Astrocyte (in vitro differentiated cells and primary cell): Measurements from ENCODE around the gene PRKAR1A. TPM values are rescaled to one million over a fixed set of nuclear protein-coding genes. Genes with fewer than 3 reads are reported as not detected.

Source experiments
- DNase-seq: peaks from one replicate; pipeline ENCODE4 v3.0.0-alpha.2; 2010; ENCODE audit warnings: low read depth
- FAIRE-seq: peaks from 2 replicates; lab custom pipeline; 2011; peaks lifted over from hg19 to GRCh38; lab: Jason Lieb, UNC
- H2AFZ ChIP-seq: 2 replicates; pipeline ENCODE4 v1.6.0; 2012; ENCODE audit warnings: low read depth, low read length, inconsistent platforms
- H3K27ac ChIP-seq: 2 replicates; pipeline ENCODE4 v1.5.1; 2011; ENCODE audit warnings: low read depth, low read length, inconsistent platforms
- H3K27me3 ChIP-seq: 2 replicates; pipeline ENCODE4 v1.6.0; 2011; ENCODE audit warnings: low read length, inconsistent platforms; ENCODE audit not compliant: insufficient read depth
- H3K36me3 ChIP-seq: 2 replicates; pipeline ENCODE4 v1.5.1; 2011; ENCODE audit warnings: low read length, inconsistent platforms; ENCODE audit not compliant: insufficient read depth
- H3K4me1 ChIP-seq: 2 replicates; pipeline ENCODE4 v1.5.1; 2011; ENCODE audit warnings: low read length, inconsistent platforms; ENCODE audit not compliant: insufficient read depth
- H3K4me2 ChIP-seq: 2 replicates; pipeline ENCODE4 v1.6.0; 2012; ENCODE audit warnings: low read length, inconsistent platforms
- H3K4me3 ChIP-seq: 2 replicates; pipeline ENCODE4 v1.5.1; 2011; ENCODE audit warnings: low read depth, mild to moderate bottlenecking, low read length, inconsistent platforms; ENCODE audit not compliant: insufficient read depth
- H3K79me2 ChIP-seq: 2 replicates; pipeline ENCODE4 v1.6.0; 2012; ENCODE audit warnings: mild to moderate bottlenecking, low read length, inconsistent platforms; ENCODE audit not compliant: insufficient read depth
- H3K9ac ChIP-seq: 2 replicates; pipeline ENCODE4 v1.6.0; 2012; ENCODE audit warnings: mild to moderate bottlenecking, low read length, inconsistent platforms
- H3K9me3 ChIP-seq: 2 replicates; pipeline ENCODE4 v1.5.1; 2012; ENCODE audit warnings: low read depth, mild to moderate bottlenecking, low read length, inconsistent platforms; ENCODE audit not compliant: insufficient read depth
- H4K20me1 ChIP-seq: 2 replicates; pipeline ENCODE4 v1.6.0; 2012; ENCODE audit warnings: low read length, inconsistent platforms; ENCODE audit not compliant: insufficient read depth
- H3K27ac Mint-ChIP-seq: one replicate; pipeline ENCODE4 v1.8.0; 2021; ENCODE audit warnings: mild to moderate bottlenecking, mixed read lengths; ENCODE audit not compliant: unreplicated experiment
- H3K27me3 Mint-ChIP-seq: one replicate; pipeline ENCODE4 v1.8.0; 2021; ENCODE audit warnings: low read depth, mixed read lengths; ENCODE audit not compliant: unreplicated experiment
- H3K36me3 Mint-ChIP-seq: one replicate; pipeline ENCODE4 v1.8.0; 2021; ENCODE audit warnings: low read depth, mixed read lengths; ENCODE audit not compliant: unreplicated experiment
- H3K4me1 Mint-ChIP-seq: one replicate; pipeline ENCODE4 v1.8.0; 2021; ENCODE audit warnings: low read depth, mixed read lengths; ENCODE audit not compliant: unreplicated experiment
- H3K4me3 Mint-ChIP-seq: one replicate; pipeline ENCODE4 v1.8.0; 2021; ENCODE audit warnings: mild to moderate bottlenecking, moderate library complexity, mixed read lengths; ENCODE audit not compliant: unreplicated experiment
- H3K9me3 Mint-ChIP-seq: one replicate; pipeline ENCODE4 v1.8.0; 2021; ENCODE audit warnings: mild to moderate bottlenecking, mixed read lengths; ENCODE audit not compliant: unreplicated experiment
- EZH2 ChIP-seq: IDR thresholded peaks from 2 replicates; pipeline ENCODE4 v1.6.1; 2012; ENCODE audit warnings: mild to moderate bottlenecking, low read length, inconsistent platforms; ENCODE audit not compliant: insufficient read depth
- total RNA-seq: library from RNA; stranded (reverse); gene quantifications from 2 replicates; pipeline ENCODE4 v1.2.1, GENCODE V29; 2021
- TF ChIP-seq, protein P1 (sequence below): IDR thresholded peaks from 2 replicates; pipeline ENCODE4 v1.5.1; 2011; ENCODE audit warnings: low read depth, mild to moderate bottlenecking, inconsistent platforms, low read length, moderate library complexity; ENCODE audit not compliant: insufficient read depth

PRKAR1A gene
- total RNA-seq, 1 donor from 2014 or later, result 235 TPM

DNA sequence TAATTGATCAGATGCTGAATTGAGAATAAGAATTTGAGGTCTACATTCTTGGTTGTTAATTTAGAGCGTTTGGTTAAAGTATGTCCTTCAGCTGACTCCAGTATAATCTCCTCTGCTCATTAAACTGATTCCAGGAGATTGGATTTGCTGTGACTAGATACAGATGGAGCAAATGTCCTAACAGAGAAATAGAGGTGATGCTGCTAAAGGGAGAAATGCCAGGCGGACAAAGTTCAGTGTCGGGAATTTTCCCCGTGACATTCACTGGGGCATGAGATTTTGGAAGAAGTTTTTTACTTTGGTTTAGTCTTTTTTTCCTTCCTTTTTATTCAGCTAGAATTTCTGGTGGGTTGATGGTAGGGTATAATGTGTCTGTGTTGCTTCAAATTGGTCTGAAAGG lies 19.0 kb downstream of the PRKAR1A start:
- H3K4me2 ChIP-seq, result no peak overlapping the region

GRCh38 chr17:68532826-68533225 lies 20.6 kb downstream of the PRKAR1A start:
- no peak overlapping the region for H3K27ac ChIP-seq
- H3K4me3 Mint-ChIP-seq, result no peak overlapping the region
- H2AFZ ChIP-seq, result no peak overlapping the region
- H3K4me1 ChIP-seq, result no peaks in the 10 kb centered on the region
- no peaks in the 10 kb centered on the region for H3K9me3 ChIP-seq
- H3K9ac ChIP-seq, result no peak overlapping the region
- FAIRE-seq (no peak), DNase-seq (no peak)
- H3K36me3 Mint-ChIP-seq, result peaks cover 10% of the 10 kb centered on the region
- TF ChIP-seq, protein P1, sequence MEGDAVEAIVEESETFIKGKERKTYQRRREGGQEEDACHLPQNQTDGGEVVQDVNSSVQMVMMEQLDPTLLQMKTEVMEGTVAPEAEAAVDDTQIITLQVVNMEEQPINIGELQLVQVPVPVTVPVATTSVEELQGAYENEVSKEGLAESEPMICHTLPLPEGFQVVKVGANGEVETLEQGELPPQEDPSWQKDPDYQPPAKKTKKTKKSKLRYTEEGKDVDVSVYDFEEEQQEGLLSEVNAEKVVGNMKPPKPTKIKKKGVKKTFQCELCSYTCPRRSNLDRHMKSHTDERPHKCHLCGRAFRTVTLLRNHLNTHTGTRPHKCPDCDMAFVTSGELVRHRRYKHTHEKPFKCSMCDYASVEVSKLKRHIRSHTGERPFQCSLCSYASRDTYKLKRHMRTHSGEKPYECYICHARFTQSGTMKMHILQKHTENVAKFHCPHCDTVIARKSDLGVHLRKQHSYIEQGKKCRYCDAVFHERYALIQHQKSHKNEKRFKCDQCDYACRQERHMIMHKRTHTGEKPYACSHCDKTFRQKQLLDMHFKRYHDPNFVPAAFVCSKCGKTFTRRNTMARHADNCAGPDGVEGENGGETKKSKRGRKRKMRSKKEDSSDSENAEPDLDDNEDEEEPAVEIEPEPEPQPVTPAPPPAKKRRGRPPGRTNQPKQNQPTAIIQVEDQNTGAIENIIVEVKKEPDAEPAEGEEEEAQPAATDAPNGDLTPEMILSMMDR, result no peak
- no peak for TF ChIP-seq EZH2
- H3K27ac Mint-ChIP-seq, result no peak overlapping the region
- H3K27me3 ChIP-seq, result no peaks in the 10 kb centered on the region
- H3K4me3 ChIP-seq, result no peak overlapping the region
- no peaks in the 10 kb centered on the region for H3K4me1 Mint-ChIP-seq
- H4K20me1 ChIP-seq, result peaks cover 39% of the 10 kb centered on the region
- H3K4me2 ChIP-seq, result no peak overlapping the region
- no peaks in the 10 kb centered on the region for H3K9me3 Mint-ChIP-seq
- H3K79me2 ChIP-seq, result peaks cover 4% of the 10 kb centered on the region
- H3K36me3 ChIP-seq, result peaks cover 58% of the 10 kb centered on the region
- no peaks in the 10 kb centered on the region for H3K27me3 Mint-ChIP-seq

More for the DNA sequence above, 19.0 kb downstream of the PRKAR1A start:
- Histone ChIP-seq H4K20me1 (peaks cover 39% of the 10 kb centered on the region), H3K9ac (no peak overlapping the region), H3K4me1 (no peaks in the 10 kb centered on the region), H2AFZ (no peak overlapping the region), H3K27ac (no peak overlapping the region), H3K36me3 (peaks cover 63% of the 10 kb centered on the region), H3K79me2 (peaks cover 9% of the 10 kb centered on the region), H3K4me3 (no peak overlapping the region), H3K27me3 (no peaks in the 10 kb centered on the region), H3K9me3 (no peaks in the 10 kb centered on the region)
- Mint-ChIP-seq H3K4me1 (no peaks in the 10 kb centered on the region), H3K4me3 (no peak overlapping the region), H3K9me3 (no peaks in the 10 kb centered on the region), H3K36me3 (peaks cover 8% of the 10 kb centered on the region), H3K27me3 (no peaks in the 10 kb centered on the region), H3K27ac (no peak overlapping the region)
- TF ChIP-seq, protein P1, result no peak
- TF ChIP-seq EZH2, result no peak
- no peak for DNase-seq
- FAIRE-seq, result no peak

DNA sequence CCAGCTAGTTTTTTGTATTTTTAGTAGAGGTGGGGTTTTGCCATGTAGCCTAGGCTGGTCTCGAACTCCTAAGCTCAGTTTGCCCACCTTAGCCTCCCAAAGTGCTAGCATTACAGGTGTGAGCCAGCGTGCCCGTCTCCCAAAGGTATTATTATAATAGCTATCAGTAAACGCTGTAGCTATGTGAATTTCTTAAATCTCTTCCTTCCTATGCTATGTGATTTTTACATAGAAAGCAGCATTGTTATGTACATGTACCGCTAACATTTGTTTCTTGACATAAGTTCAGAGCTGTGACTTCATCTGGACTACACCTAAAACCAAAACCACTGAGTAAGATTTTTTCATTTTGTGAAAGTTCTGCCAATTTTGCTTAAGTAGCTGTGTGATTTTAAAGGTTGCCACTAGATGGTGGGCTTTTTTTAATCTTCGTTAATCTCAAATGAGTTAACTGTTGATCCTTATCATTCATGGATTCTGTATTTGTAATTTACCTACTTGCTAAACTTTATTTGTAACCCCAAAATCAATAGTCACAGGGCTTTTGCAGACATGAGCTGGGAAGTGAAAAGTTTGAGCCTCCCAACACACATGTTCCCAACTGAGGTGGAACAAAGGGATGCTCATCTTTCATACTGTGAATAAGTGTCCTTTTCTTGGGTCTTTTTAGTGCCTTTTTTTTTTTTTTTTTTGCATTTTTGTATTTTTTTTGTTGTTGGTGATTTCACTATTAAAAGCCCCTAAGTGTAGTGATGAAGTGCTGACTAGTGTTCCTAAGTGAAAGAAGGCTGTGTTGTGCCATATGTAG lies 21.9 kb downstream of the PRKAR1A start:
- H3K9me3 Mint-ChIP-seq, result no peaks in the 10 kb centered on the region
- TF ChIP-seq, protein P1, result peak; percentile 43
- TF ChIP-seq EZH2, result no peak
- peaks cover 40% of the 10 kb centered on the region for H4K20me1 ChIP-seq
- H3K27me3 Mint-ChIP-seq, result no peaks in the 10 kb centered on the region
- H3K9ac ChIP-seq, result no peak overlapping the region
- no peak overlapping the region for H3K27ac Mint-ChIP-seq
- H2AFZ ChIP-seq, result no peak overlapping the region
- peaks cover 47% of the 10 kb centered on the region for H3K36me3 ChIP-seq
- H3K36me3 Mint-ChIP-seq, result peaks cover 4% of the 10 kb centered on the region
- FAIRE-seq (peak; percentile 23), DNase-seq (peak; percentile 35)
- H3K79me2 ChIP-seq, result peaks cover 4% of the 10 kb centered on the region
- H3K4me1 Mint-ChIP-seq, result no peaks in the 10 kb centered on the region
- H3K4me3 Mint-ChIP-seq, result no peak overlapping the region
- H3K4me1 ChIP-seq, result no peaks in the 10 kb centered on the region
- H3K27ac ChIP-seq, result no peak overlapping the region
- H3K4me2 ChIP-seq, result no peak overlapping the region
- no peaks in the 10 kb centered on the region for H3K9me3 ChIP-seq
- H3K4me3 ChIP-seq, result no peak overlapping the region
- no peaks in the 10 kb centered on the region for H3K27me3 ChIP-seq
